Measurements from ENCODE around the gene NTHL1. TPM values are rescaled to one million over a fixed set of nuclear protein-coding genes. Genes with fewer than 3 reads are reported as not detected.

The NTHL1 gene
- total and polyA plus RNA-seq, 2 of the 4 experiments (the other 2 are of a cell fraction), result 22.8 to 28.0 TPM

GRCh38 chr16:2005646-2006045, 42.0 kb downstream of the NTHL1 start:
- Histone ChIP-seq H3K23ac (ENCODE audit: low read depth, low read length) (no peak overlapping the region; the same call in 1 of the 2 replicates), H3K27ac (ENCODE audit: insufficient read depth, low read length) (no peak overlapping the region), H3K14ac (replicated peaks; ENCODE audit: low read depth, low read length) (no peak overlapping the region), H4K20me1 (ENCODE audit: insufficient read depth, low read length) (peaks cover 79% of the 10 kb centered on the region), H2BK5ac (ENCODE audit: low read depth, low read length, poor library complexity, severe bottlenecking) (no peak overlapping the region), H3K4ac (ENCODE audit: low read depth, low read length) (no peak overlapping the region), H3K4me3 (ENCODE audit: insufficient read depth, low read depth, low read length) (no peak overlapping the region), H4K5ac (ENCODE audit: low read depth, low read length) (no peak overlapping the region), H3K79me1 (ENCODE audit: low read depth in 1 of 2, low read length in 2 of 2) (peaks cover 19 to 90% of the 10 kb centered on the region in 2 experiments; a peak in 3 of 4 replicates), H3K9me3 (ENCODE audit: control insufficient read depth, insufficient read depth, low read length) (no peaks in the 10 kb centered on the region), H2AFZ (replicated peaks; ENCODE audit: low read length, poor library complexity) (no peak overlapping the region), H2BK120ac (ENCODE audit: low read depth, low read length) (no peak overlapping the region), H4K8ac (ENCODE audit: low read depth in 2 of 2, low read length in 2 of 2) (no peak overlapping the region), H3K36me3 (ENCODE audit: control insufficient read depth, insufficient read depth, low read length) (peaks cover 37% of the 10 kb centered on the region), H3K9me1 (ENCODE audit: insufficient read depth, low read length) (peaks cover 8% of the 10 kb centered on the region; the same call in 1 of the 2 replicates), H4K91ac (ENCODE audit: insufficient read depth, low read depth, low read length) (no peak overlapping the region), H3K9ac (ENCODE audit: low read depth, low read length) (no peak overlapping the region), H3K4me2 (ENCODE audit: low read depth, low read length) (no peak overlapping the region), H3K18ac (ENCODE audit: low read depth, low read length) (no peak overlapping the region), H3K4me1 (ENCODE audit: control insufficient read depth, insufficient read depth, low read length) (peaks cover 27% of the 10 kb centered on the region), H2BK15ac (ENCODE audit: low read depth, low read length) (no peak overlapping the region), H2AK9ac (replicated peaks; ENCODE audit: low read depth, low read length, poor library complexity) (no peak overlapping the region), H3K27me3 (ENCODE audit: control insufficient read depth, insufficient read depth, low read length) (no peaks in the 10 kb centered on the region), H3K56ac (ENCODE audit: extremely low read depth, insufficient read depth, low read length) (no peak overlapping the region), H2BK20ac (ENCODE audit: low read depth, low read length) (no peak overlapping the region), H2AK5ac (ENCODE audit: low read depth, low read length) (0 out of 2 replicates have a peak overlapping the region, but pooled peaks have one; percentile 16)
- dilution Hi-C loops (cut with HindIII; ENCODE audit: low sequenced_read_pairs, unreplicated experiment) (no loop called here), in situ Hi-C loops (cut with MboI; ENCODE audit: low sequenced_read_pairs) (no loop called here), intact Hi-C loops (cut with micrococcal nuclease) (no loop called here)
- TF ChIP-seq RCOR1 (IDR thresholded peaks at IDR 0.05; ENCODE audit: insufficient replicate concordance, low read length), result no peak
- TF ChIP-seq RFX5 (IDR thresholded peaks at IDR 0.05; ENCODE audit: low read depth, low read length), result no peak
- TF ChIP-seq RAD21 (IDR thresholded peaks at IDR 0.05; ENCODE audit: low read length), result no peak
- TF ChIP-seq SMC3 (IDR thresholded peaks at IDR 0.05; ENCODE audit: low read depth, low read length), result no peak
- TF ChIP-seq MAFK (IDR thresholded peaks at IDR 0.05; ENCODE audit: low read depth, low read length), result no peak
- no peak for TF ChIP-seq CEBPB (IDR thresholded peaks at IDR 0.05; ENCODE audit: low read depth, low read length)
- TF ChIP-seq, protein P1, sequence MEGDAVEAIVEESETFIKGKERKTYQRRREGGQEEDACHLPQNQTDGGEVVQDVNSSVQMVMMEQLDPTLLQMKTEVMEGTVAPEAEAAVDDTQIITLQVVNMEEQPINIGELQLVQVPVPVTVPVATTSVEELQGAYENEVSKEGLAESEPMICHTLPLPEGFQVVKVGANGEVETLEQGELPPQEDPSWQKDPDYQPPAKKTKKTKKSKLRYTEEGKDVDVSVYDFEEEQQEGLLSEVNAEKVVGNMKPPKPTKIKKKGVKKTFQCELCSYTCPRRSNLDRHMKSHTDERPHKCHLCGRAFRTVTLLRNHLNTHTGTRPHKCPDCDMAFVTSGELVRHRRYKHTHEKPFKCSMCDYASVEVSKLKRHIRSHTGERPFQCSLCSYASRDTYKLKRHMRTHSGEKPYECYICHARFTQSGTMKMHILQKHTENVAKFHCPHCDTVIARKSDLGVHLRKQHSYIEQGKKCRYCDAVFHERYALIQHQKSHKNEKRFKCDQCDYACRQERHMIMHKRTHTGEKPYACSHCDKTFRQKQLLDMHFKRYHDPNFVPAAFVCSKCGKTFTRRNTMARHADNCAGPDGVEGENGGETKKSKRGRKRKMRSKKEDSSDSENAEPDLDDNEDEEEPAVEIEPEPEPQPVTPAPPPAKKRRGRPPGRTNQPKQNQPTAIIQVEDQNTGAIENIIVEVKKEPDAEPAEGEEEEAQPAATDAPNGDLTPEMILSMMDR (conservative IDR thresholded peaks at IDR 0.05; ENCODE audit: low read depth, low read length), result no peak
- no peak for TF ChIP-seq MAZ (IDR thresholded peaks at IDR 0.05; ENCODE audit: borderline replicate concordance, low read depth, low read length)
- no peak for TF ChIP-seq POLR2A (IDR thresholded peaks at IDR 0.05; ENCODE audit: low read depth, low read length)
- DNase-seq (no peak), ATAC-seq (ENCODE audit: low read depth) (no peak)
- ChIA-PET CTCF (no interaction called here), POLR2A (ENCODE audit: unreplicated experiment) (no interaction called here)
- BruUV-seq (replicated peaks), result no TSS peak
- WGBS, 2 experiments (ENCODE audit: extremely low coverage in 2 of 2, insufficient read length in 1 of 2), result 86% methylated on average over 9 of the region's 21 CpGs; no CpG with 5 or more reads in 1 of the 2 experiments
